NCI-H69 (cell line): Measurements from ENCODE around the gene BCKDHB.
"Not testable (repeated sequence)": the region's sequence is repeated elsewhere in the genome, so short reads cannot be mapped to it uniquely, and the experiment has no call there.

Source experiments
- DNase-seq: peaks from one replicate; lab custom pipeline; 2025; lab: John Stamatoyannopoulos, UW

Gene BCKDHB

GRCh38 chr6:80106418-80107235, at the start of gene BCKDHB:
TSS of gene BCKDHB (plus strand) at chr6:80106671. CDS start at chr6:80106694, 23 bp downstream.
- DNase-seq = peak; percentile 100

- DNase-seq = no peak
Measured at GRCh38 chr6:80060774-80061173, 45.7 kb upstream of the BCKDHB start.

- DNase-seq = not testable (repeated sequence)
Measured at GRCh38 chr6:80068146-80068545, 38.3 kb upstream of the BCKDHB start.

GRCh38 chr6:80070431-80070830, 36.0 kb upstream of the BCKDHB start:
- DNase-seq = not testable (repeated sequence)

GRCh38 chr6:80077067-80077466, 29.4 kb upstream of the BCKDHB start:
- DNase-seq = no peak

- no peak for DNase-seq
Measured at GRCh38 chr6:80088637-80089036, 17.8 kb upstream of the BCKDHB start.

GRCh38 chr6:80091506-80091905, 15.0 kb upstream of the BCKDHB start:
- no peak for DNase-seq

- DNase-seq = peak; percentile 50
Measured at GRCh38 chr6:80094017-80094416, 12.5 kb upstream of the BCKDHB start.

- no peak for DNase-seq
Measured at GRCh38 chr6:80095600-80095999, 10.9 kb upstream of the BCKDHB start.

GRCh38 chr6:80098392-80098791, 8.1 kb upstream of the BCKDHB start:
- no peak for DNase-seq

GRCh38 chr6:80104520-80104919, 2.0 kb upstream of the BCKDHB start:
- DNase-seq = no peak

- DNase-seq = no peak
Measured at GRCh38 chr6:80105972-80106417, 476 bp upstream of the BCKDHB start.

- DNase-seq = not testable (repeated sequence)
Measured at GRCh38 chr6:80122576-80122975, 16.1 kb downstream of the BCKDHB start.

- DNase-seq = no peak
Measured at GRCh38 chr6:80126657-80127345, 20.3 kb downstream of the BCKDHB start.

- no peak for DNase-seq
Measured at GRCh38 chr6:80129485-80129884, 23.0 kb downstream of the BCKDHB start.

- DNase-seq = peak; percentile 85
Measured at GRCh38 chr6:80133020-80133419, 26.5 kb downstream of the BCKDHB start.

- DNase-seq = no peak
Measured at GRCh38 chr6:80134065-80134464, 27.6 kb downstream of the BCKDHB start.

- no peak for DNase-seq
Measured at GRCh38 chr6:80142586-80142985, 36.1 kb downstream of the BCKDHB start.

- peak; percentile 78 for DNase-seq
Measured at GRCh38 chr6:80143419-80143937, 37.0 kb downstream of the BCKDHB start.

- DNase-seq = no peak
Measured at GRCh38 chr6:80144753-80145315, 38.4 kb downstream of the BCKDHB start.

- peak; percentile 10 for DNase-seq
Measured at GRCh38 chr6:80145509-80145908, 39.0 kb downstream of the BCKDHB start.

GRCh38 chr6:80145921-80146320, 39.5 kb downstream of the BCKDHB start:
- DNase-seq = no peak

GRCh38 chr6:80148220-80148619, 41.7 kb downstream of the BCKDHB start:
- DNase-seq = no peak
